GM12878 (cell line): Measurements from ENCODE around the gene LILRB1. TPM values are rescaled to one million over a fixed set of nuclear protein-coding genes. Genes with fewer than 3 reads are reported as not detected.

Source experiments
- ATAC-seq: fragments of 200-7000 bp; cut with Tn5 transposase; 3 replicates; pipeline ENCODE4 v1.9.1; 2020; ENCODE audit warnings: mild to moderate bottlenecking, moderate library complexity
- BruUV-seq: library from RNA; stranded (reverse); fragments of 400-500 nt; replicated peaks from 2 replicates; lab custom pipeline; 2021; lab: Mats Ljungman, UMichigan
- CTCF ChIA-PET: fragments of 300-600 bp; sonication (Branson Sonifier 250); formaldehyde crosslinking; extraction: SDS; loops from one replicate; lab custom pipeline; 2021; ENCODE audit warnings: inconsistent platforms; lab: Yijun Ruan, JAX
- POLR2A ChIA-PET: fragments of 350-600 bp; formaldehyde crosslinking; extraction: SDS; loops from one replicate; lab custom pipeline; 2021; ENCODE audit warnings: inconsistent platforms; lab: Charles Lee
- RAD21 ChIA-PET: fragments of 300-600 bp; sonication (Branson Sonifier 250); formaldehyde crosslinking; loops from one replicate; lab custom pipeline; 2023; ENCODE audit warnings: antibody characterized with exemption; ENCODE audit not compliant: unreplicated experiment; lab: Charles Lee
- SMC1A ChIA-PET: fragments of 300-600 bp; sonication (Branson Sonifier 250); formaldehyde crosslinking; loops from one replicate; lab custom pipeline; 2023; ENCODE audit not compliant: unreplicated experiment, uncharacterized antibody; lab: Charles Lee
- DNase-seq: peaks from one replicate; pipeline ENCODE4 v3.0.0-alpha.2; 2011; ENCODE audit warnings: low read depth, low spot score
- FAIRE-seq: peaks from 3 replicates; lab custom pipeline; 2011; peaks lifted over from hg19 to GRCh38; lab: Jason Lieb, UNC
- H2AFZ ChIP-seq: 2 replicates; pipeline ENCODE4 v1.6.0; 2011; ENCODE audit warnings: low read depth, low read length, control low read depth; ENCODE audit not compliant: control insufficient read depth
- H3K27ac ChIP-seq: 2 replicates; pipeline ENCODE4 v1.5.1; 2011; ENCODE audit warnings: control low read depth; ENCODE audit not compliant: control insufficient read depth, insufficient read depth
- H3K27me3 ChIP-seq, 2 experiments: replicated peaks in 1 of 2; 2 replicates each; pipeline versions ENCODE4 v1.6.0 to v1.6.1; 2011; ENCODE audit warnings: low read length in 1 of 2; ENCODE audit not compliant: control insufficient read depth in 2 of 2, insufficient read depth in 2 of 2
- H3K36me3 ChIP-seq, 2 experiments: 2 replicates each; pipeline ENCODE4 v1.5.1; 2011; ENCODE audit warnings: low read length in 1 of 2; ENCODE audit not compliant: control insufficient read depth in 2 of 2, insufficient read depth in 2 of 2
- H3K4me1 ChIP-seq: 2 replicates; pipeline ENCODE4 v1.6.1; 2011; ENCODE audit warnings: mild to moderate bottlenecking, low read length, moderate library complexity, mixed read lengths; ENCODE audit not compliant: control insufficient read depth, insufficient read depth
- H3K4me2 ChIP-seq: 2 replicates; pipeline ENCODE4 v1.6.0; 2011; ENCODE audit warnings: control low read depth; ENCODE audit not compliant: control insufficient read depth, insufficient read depth
- H3K4me3 ChIP-seq: fragments of 200-600 bp; sonication (generic); 2 replicates; pipeline ENCODE4 v1.5.1; 2016
- H3K79me2 ChIP-seq: 2 replicates; pipeline ENCODE4 v1.6.0; 2011; ENCODE audit warnings: low read length; ENCODE audit not compliant: control insufficient read depth, insufficient read depth
- H3K9ac ChIP-seq: 2 replicates; pipeline ENCODE4 v1.8.0; 2011; ENCODE audit warnings: low read length, control low read depth, mixed read lengths; ENCODE audit not compliant: control insufficient read depth, insufficient read depth
- H3K9me3 ChIP-seq: replicated peaks from 3 replicates; pipeline ENCODE4 v1.5.1; 2011; ENCODE audit warnings: mild to moderate bottlenecking, low read length; ENCODE audit not compliant: control insufficient read depth, insufficient read depth
- H4K20me1 ChIP-seq: 2 replicates; pipeline ENCODE4 v1.6.0; 2011; ENCODE audit not compliant: control insufficient read depth, insufficient read depth
- ATF7 ChIP-seq: fragments of 450-650 bp; IDR thresholded peaks from 2 replicates; pipeline ENCODE4 v1.6.1; 2016; ENCODE audit warnings: low read depth, mild to moderate bottlenecking
- BHLHE40 ChIP-seq, 2 experiments: fragments of 450-650 bp in 1 of 2; IDR thresholded peaks; 2 replicates each; pipeline ENCODE4 v1.6.1; 2011 to 2017; ENCODE audit warnings: low read depth in 2 of 2, borderline replicate concordance in 1 of 2, improper control_type of control experiment in 1 of 2, low read length in 1 of 2, mild to moderate bottlenecking in 1 of 2
- BMI1 ChIP-seq: fragments of 450-650 bp; IDR thresholded peaks from 2 replicates; pipeline ENCODE4 v1.6.1; 2016; ENCODE audit warnings: mild to moderate bottlenecking, moderate library complexity, borderline replicate concordance
- DPF2 ChIP-seq: fragments of 450-650 bp; IDR thresholded peaks from 2 replicates; pipeline ENCODE4 v1.6.1; 2017; ENCODE audit warnings: mild to moderate bottlenecking
- EP300 ChIP-seq, 2 experiments: fragments of 150-350 bp in 1 of 2; IDR thresholded peaks; 2 replicates each; pipeline ENCODE4 v1.6.1; 2011 to 2012; ENCODE audit warnings: low read depth in 2 of 2, low read length in 2 of 2, borderline replicate concordance in 1 of 2, improper control_type of control experiment in 1 of 2, inconsistent platforms in 1 of 2; ENCODE audit not compliant: control insufficient read depth in 1 of 2
- ETV6 ChIP-seq, 2 experiments: fragments of 450-650 bp in 1 of 2; IDR thresholded peaks in 1 of 2; conservative IDR thresholded peaks in 1 of 2; 2 replicates each; pipeline ENCODE4 v1.6.1; 2014; ENCODE audit warnings: antibody characterized with exemption in 1 of 2, borderline replicate concordance in 1 of 2, low read depth in 1 of 2, mild to moderate bottlenecking in 1 of 2, moderate library complexity in 1 of 2
- IKZF1 ChIP-seq: fragments of 450-650 bp; conservative IDR thresholded peaks from 2 replicates; pipeline ENCODE4 v1.6.1; 2017; ENCODE audit warnings: antibody characterized with exemption, mild to moderate bottlenecking
- IKZF2 ChIP-seq, 2 experiments: fragments of 450-650 bp; IDR thresholded peaks; 2 replicates each; pipeline ENCODE4 v1.6.1; 2017; ENCODE audit warnings: mild to moderate bottlenecking in 2 of 2, moderate library complexity in 2 of 2
- IRF4 ChIP-seq: IDR thresholded peaks from 2 replicates; pipeline ENCODE4 v1.6.1; 2011; ENCODE audit warnings: low read depth, low read length
- MEF2A ChIP-seq: IDR thresholded peaks from 2 replicates; pipeline ENCODE4 v1.6.1; 2011; ENCODE audit warnings: low read depth, mild to moderate bottlenecking, low read length, moderate library complexity; ENCODE audit not compliant: insufficient read depth
- MEF2B ChIP-seq: fragments of 450-650 bp; IDR thresholded peaks from 2 replicates; pipeline ENCODE4 v1.6.1; 2018; ENCODE audit warnings: mild to moderate bottlenecking, moderate library complexity; ENCODE audit not compliant: partially characterized antibody, poor library complexity, severe bottlenecking
- MTA2 ChIP-seq: fragments of 450-650 bp; IDR thresholded peaks from 2 replicates; pipeline ENCODE4 v1.6.1; 2016; ENCODE audit warnings: low read depth, mild to moderate bottlenecking, moderate library complexity
- POU2F2 ChIP-seq: IDR thresholded peaks from 3 replicates; pipeline ENCODE4 v1.6.1; 2011; ENCODE audit warnings: low read depth, mild to moderate bottlenecking, low read length, borderline replicate concordance
- RUNX3 ChIP-seq: IDR thresholded peaks from 2 replicates; pipeline ENCODE4 v1.6.1; 2012; ENCODE audit warnings: low read length, inconsistent platforms
- SIX5 ChIP-seq: IDR thresholded peaks from 2 replicates; pipeline ENCODE4 v1.6.1; 2011; ENCODE audit warnings: mild to moderate bottlenecking, low read depth, low read length, moderate library complexity; ENCODE audit not compliant: severe bottlenecking
- SKIL ChIP-seq: fragments of 450-650 bp; IDR thresholded peaks from 2 replicates; pipeline ENCODE4 v1.6.1; 2017; ENCODE audit warnings: mild to moderate bottlenecking, low read depth, inconsistent platforms; ENCODE audit not compliant: poor library complexity, severe bottlenecking
- ZBTB33 ChIP-seq: fragments of 450-650 bp; IDR thresholded peaks from 2 replicates; pipeline ENCODE4 v1.6.1; 2017; ENCODE audit warnings: mild to moderate bottlenecking
- WGBS: methylation state at CpG from one replicate; pipeline ENCODE4 v1.1.6; 2016; ENCODE audit warnings: low lambda C conversion rate; ENCODE audit not compliant: insufficient replicate concordance, insufficient coverage; ENCODE audit errors: missing lambda C conversion rate; 5-methylcytosine and 5-hydroxymethylcytosine counted together
- in situ Hi-C: fragments of 300-500 bp; cut with MboI; formaldehyde crosslinking; loops from 9 replicates; pipeline ENCODE4 v1.14.3; 2018; ENCODE audit warnings: mixed read lengths
- intact Hi-C: fragments of 100-400 bp; cut with micrococcal nuclease; formaldehyde crosslinking; loops from one replicate; pipeline ENCODE4 v1.14.2; 2022; ENCODE audit not compliant: unreplicated experiment
- polyA plus RNA-seq, 11 experiments: library from polyadenylated mRNA; depleted of rRNA in 4 of 11; unstranded in 6 of 11; stranded (reverse) in 5 of 11; fragments of >200 nt; fragmentation: Nextera tagmentation in 4 of 11; fragmentation: Illumina TruSeq in 1 of 11; extraction: Ambion mirVana in 4 of 11; extraction: Trizol in 1 of 11; gene quantifications; 1 replicate in 1 of 11; 2 replicates in 10 of 11; pipeline versions ENCODE4 v1.2.1 to v1.2.3, GENCODE V29; 2011 to 2016; ENCODE audit warnings: inconsistent platforms in 2 of 11, missing spikeins in 2 of 11, low read depth in 1 of 11
- total RNA-seq, 4 experiments: library from RNA; depleted of rRNA in 3 of 4; stranded (reverse); fragments of >200 nt in 3 of 4; fragmentation: Illumina TruSeq in 1 of 4; extraction: Trizol in 1 of 4; gene quantifications; 2 replicates each; pipeline versions ENCODE4 v1.2.1 to v1.2.3, GENCODE V29; 2013 to 2021
- TF ChIP-seq, protein P1 (sequence below): IDR thresholded peaks from 2 replicates; pipeline ENCODE4 v1.6.1; 2012; ENCODE audit warnings: low read length, inconsistent platforms

Gene LILRB1
- total and polyA plus RNA-seq, 10 of the 15 experiments (the other 5 are each of a cell fraction or from before 2014, with no cell fraction given) = 4.9 to 92.2 (median 50.1) TPM

- no peak overlapping the region for H3K9ac ChIP-seq
- WGBS = 5% methylated on average over 6 of the region's 6 CpGs
- no TSS peak for BruUV-seq
- ChIA-PET CTCF (interaction anchor here (0.6 to 20.7 kb wide), 4 partner anchors 10 to 427 kb away, joined by 3 to 842 read pairs (median 4); no protein-coding TSS in a partner anchor), SMC1A (interaction anchor here (0.7 to 4.2 kb wide), 7 partner anchors 8 to 179 kb away, joined by 3 to 31 read pairs (median 11); no protein-coding TSS in a partner anchor), RAD21 (interaction anchor here (0.6 to 3.8 kb wide), 4 partner anchors 14 to 1462 kb away, joined by 3 to 24 read pairs (median 12); no protein-coding TSS in a partner anchor), POLR2A (interaction anchor here (1.0 to 3.0 kb wide), 4 partner anchors 13 to 44 kb away, joined by 3 to 21 read pairs (median 4); no protein-coding TSS in a partner anchor)
- H4K20me1 ChIP-seq = no peaks in the 10 kb centered on the region
- H3K79me2 ChIP-seq = no peaks in the 10 kb centered on the region
- H3K9me3 ChIP-seq = no peaks in the 10 kb centered on the region; the same call in 1 of the 3 replicates
- no peak overlapping the region for H2AFZ ChIP-seq
- peak overlapping the region; percentile 14 for H3K4me2 ChIP-seq
- no peak overlapping the region; the same call in 1 of the 2 replicates for H3K4me3 ChIP-seq
- intact Hi-C loops = loop anchor here (5.0 kb wide), 1 partner anchor 256 kb away; no protein-coding TSS in a partner anchor
- H3K27ac ChIP-seq = peak overlapping the region; percentile 57; the same call in 1 of the 2 replicates
- DNase-seq (peak; percentile 72), FAIRE-seq (peak; percentile 84), ATAC-seq (peak; percentile 79)
- peaks cover 34% of the 10 kb centered on the region for H3K4me1 ChIP-seq
- in situ Hi-C loops = no loop called here
- H3K27me3 ChIP-seq = no peaks in the 10 kb centered on the region
- no peaks in the 10 kb centered on the region for H3K36me3 ChIP-seq
- TF ChIP-seq DPF2 (peak; percentile 69), POU2F2 (no peak), MTA2 (peak; percentile 73), IKZF2 (IDR thresholded peaks at IDR 0.05) (peak; percentile 85 to 88), MEF2A (peak; percentile 89), BHLHE40 (IDR thresholded peaks at IDR 0.05; ENCODE audit: borderline replicate concordance in 1 of 2, low read depth in 2 of 2, low read length in 1 of 2) (peak in 1 of 2 experiments; percentile 14; a peak in 2 of 4 replicates), RUNX3 (peak; percentile 56), ZBTB33 (no peak), MEF2B (peak; percentile 69), SKIL (peak; percentile 31), BMI1 (no peak), SIX5 (no peak), ETV6 (conservative IDR thresholded peaks at IDR 0.05 in 1 of 2, IDR thresholded peaks at IDR 0.05 in 1 of 2; ENCODE audit: borderline replicate concordance in 1 of 2, low read depth in 1 of 2) (peak in 1 of 2 experiments; percentile 37; a peak in 1 of 4 replicates), EP300 (IDR thresholded peaks at IDR 0.05; ENCODE audit: borderline replicate concordance in 1 of 2, control insufficient read depth in 1 of 2, low read depth in 2 of 2, low read length in 2 of 2) (peak in 1 of 2 experiments; percentile 38; a peak in 1 of 4 replicates), ATF7 (peak; percentile 58; the same call in 1 of the 2 replicates), IKZF1 (peak; percentile 83), IRF4 (peak; percentile 46; the same call in 1 of the 2 replicates)
- TF ChIP-seq, protein P1, sequence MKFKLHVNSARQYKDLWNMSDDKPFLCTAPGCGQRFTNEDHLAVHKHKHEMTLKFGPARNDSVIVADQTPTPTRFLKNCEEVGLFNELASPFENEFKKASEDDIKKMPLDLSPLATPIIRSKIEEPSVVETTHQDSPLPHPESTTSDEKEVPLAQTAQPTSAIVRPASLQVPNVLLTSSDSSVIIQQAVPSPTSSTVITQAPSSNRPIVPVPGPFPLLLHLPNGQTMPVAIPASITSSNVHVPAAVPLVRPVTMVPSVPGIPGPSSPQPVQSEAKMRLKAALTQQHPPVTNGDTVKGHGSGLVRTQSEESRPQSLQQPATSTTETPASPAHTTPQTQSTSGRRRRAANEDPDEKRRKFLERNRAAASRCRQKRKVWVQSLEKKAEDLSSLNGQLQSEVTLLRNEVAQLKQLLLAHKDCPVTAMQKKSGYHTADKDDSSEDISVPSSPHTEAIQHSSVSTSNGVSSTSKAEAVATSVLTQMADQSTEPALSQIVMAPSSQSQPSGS = peak; percentile 40
Observed at GRCh38 chr19:54660964-54661363, 30.7 kb downstream of the LILRB1 start.
